HPDE6-E6E7 (cell line): ENCODE data around the gene AOC2.

Experiments used
- DNase-seq: peaks from one replicate; pipeline ENCODE4 v3.0.0; 2011; ENCODE audit warnings: missing footprints; ENCODE audit errors: extremely low spot score

The AOC2 gene, protein sequence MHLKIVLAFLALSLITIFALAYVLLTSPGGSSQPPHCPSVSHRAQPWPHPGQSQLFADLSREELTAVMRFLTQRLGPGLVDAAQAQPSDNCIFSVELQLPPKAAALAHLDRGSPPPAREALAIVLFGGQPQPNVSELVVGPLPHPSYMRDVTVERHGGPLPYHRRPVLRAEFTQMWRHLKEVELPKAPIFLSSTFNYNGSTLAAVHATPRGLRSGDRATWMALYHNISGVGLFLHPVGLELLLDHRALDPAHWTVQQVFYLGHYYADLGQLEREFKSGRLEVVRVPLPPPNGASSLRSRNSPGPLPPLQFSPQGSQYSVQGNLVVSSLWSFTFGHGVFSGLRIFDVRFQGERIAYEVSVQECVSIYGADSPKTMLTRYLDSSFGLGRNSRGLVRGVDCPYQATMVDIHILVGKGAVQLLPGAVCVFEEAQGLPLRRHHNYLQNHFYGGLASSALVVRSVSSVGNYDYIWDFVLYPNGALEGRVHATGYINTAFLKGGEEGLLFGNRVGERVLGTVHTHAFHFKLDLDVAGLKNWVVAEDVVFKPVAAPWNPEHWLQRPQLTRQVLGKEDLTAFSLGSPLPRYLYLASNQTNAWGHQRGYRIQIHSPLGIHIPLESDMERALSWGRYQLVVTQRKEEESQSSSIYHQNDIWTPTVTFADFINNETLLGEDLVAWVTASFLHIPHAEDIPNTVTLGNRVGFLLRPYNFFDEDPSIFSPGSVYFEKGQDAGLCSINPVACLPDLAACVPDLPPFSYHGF

GRCh38 chr17:42844271-42844670 lies at the start of gene AOC2:
TSS of gene AOC2 (plus strand) at chr17:42844580. CDS start at chr17:42844627, 47 bp downstream.
- no peak for DNase-seq

DNA sequence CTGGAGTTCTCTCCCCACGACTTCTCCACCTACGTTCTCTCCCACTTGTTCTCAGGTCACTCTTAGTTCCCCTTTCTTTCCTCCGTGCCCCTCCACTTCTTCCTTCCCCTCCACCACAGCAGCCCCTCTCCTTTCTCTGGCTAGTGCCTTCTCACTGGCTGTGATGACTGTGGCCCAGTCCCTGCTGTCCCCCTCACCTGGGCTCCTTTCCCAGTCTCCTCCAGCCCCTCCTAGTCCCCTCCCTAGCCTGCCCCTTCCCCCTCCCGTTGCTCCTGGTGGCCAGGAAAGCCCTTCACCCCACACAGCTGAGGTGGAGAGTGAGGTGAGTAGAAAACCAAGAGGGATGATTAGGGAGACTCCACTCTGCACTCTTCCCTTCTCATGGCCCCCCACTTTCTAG lies 49.3 kb upstream of the AOC2 start:
- no peak for DNase-seq

- no peak for DNase-seq
Observed at GRCh38 chr17:42795465-42795864, 48.9 kb upstream of the AOC2 start.

DNA sequence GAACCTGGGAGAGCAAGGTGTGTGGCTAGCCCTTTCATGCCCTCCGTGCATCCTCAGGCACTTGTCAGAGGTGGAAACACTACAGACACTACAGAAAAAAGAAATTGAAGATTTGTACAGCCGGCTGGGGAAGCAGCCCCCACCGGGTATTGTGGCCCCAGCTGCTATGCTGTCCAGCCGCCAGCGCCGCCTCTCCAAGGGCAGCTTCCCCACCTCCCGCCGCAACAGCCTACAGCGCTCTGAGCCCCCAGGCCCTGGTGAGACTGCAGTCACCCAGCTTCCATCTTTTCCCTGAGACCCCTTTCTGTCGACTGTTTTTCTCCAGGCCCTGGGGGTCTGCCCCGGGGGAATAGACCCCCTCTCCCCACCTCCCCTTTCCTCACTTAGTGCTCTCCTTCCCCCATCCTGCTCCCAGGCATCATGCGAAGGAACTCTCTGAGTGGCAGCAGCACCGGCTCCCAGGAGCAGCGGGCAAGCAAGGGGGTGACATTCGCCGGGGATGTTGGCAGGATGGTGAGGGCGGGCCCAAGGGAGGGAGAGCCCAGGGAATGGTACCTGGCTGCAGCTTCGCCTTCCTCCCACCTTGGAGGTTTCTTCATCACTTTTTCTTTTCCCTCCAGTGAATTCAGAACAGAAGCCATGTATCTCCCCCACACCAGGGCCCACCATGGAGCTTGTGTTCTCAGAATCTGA lies 48.2 kb upstream of the AOC2 start:
- no peak for DNase-seq

DNA sequence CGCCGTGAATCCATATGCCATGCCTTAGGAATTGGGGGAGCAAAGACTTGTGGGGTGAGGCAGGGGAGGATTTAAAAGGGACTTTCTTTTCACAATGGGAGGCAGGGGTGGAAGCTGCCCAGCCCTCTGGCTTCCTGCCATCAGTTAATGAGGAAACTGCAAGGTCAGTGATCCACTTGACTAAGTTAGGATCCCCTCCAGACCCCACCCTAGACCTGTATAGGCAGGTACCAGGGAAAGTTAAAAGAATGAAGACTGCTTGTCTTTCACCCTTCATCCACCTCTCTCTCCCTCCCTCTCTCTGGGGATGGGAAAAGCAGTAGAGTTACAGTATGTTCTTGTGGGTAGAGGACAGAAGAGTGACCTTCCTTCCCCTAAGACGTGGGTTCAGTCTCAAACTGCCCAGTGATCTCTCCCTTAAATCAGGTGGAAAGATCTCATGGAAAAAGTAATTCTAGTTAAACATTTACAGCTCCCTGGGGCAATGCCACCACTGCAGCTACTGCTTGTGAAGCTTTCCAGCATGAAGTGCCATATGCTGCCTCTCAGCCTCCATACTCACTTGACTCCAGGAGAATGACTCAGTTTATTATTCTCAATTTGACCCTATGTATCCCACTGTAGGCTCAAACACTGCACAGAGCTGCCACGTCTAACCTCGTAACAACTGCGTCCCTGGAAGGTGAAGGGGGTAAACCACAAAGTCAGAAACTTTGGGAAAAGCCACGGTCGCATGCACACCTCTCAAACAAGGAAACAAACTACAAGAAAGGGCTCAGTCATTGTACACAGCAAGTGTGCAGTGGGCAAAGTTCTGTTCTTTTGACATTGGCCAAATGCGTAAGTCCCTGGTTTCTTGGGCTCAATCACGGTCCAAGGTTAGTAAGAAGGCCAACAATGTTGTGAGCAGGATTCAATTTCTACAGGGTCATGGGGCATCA lies 47.0 kb upstream of the AOC2 start:
- DNase-seq, result no peak

DNA sequence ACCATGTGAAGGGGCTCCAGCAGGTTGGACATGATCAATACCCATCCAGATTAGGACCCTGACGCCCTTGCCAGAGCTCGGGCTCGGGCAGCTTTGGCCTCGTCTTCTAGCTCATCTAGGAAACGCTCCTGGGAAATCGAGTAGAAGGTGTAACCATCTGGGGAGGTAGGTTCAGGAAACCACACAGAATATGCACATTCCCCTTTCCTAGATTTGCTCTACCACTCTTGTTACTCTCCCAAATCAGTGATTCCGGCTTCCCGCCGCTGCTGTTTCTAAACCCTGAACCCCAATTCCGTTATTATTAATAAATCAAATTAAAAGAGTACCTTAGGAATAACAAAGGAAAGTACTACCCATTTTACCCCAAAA lies 46.4 kb upstream of the AOC2 start:
- DNase-seq, result no peak

DNA sequence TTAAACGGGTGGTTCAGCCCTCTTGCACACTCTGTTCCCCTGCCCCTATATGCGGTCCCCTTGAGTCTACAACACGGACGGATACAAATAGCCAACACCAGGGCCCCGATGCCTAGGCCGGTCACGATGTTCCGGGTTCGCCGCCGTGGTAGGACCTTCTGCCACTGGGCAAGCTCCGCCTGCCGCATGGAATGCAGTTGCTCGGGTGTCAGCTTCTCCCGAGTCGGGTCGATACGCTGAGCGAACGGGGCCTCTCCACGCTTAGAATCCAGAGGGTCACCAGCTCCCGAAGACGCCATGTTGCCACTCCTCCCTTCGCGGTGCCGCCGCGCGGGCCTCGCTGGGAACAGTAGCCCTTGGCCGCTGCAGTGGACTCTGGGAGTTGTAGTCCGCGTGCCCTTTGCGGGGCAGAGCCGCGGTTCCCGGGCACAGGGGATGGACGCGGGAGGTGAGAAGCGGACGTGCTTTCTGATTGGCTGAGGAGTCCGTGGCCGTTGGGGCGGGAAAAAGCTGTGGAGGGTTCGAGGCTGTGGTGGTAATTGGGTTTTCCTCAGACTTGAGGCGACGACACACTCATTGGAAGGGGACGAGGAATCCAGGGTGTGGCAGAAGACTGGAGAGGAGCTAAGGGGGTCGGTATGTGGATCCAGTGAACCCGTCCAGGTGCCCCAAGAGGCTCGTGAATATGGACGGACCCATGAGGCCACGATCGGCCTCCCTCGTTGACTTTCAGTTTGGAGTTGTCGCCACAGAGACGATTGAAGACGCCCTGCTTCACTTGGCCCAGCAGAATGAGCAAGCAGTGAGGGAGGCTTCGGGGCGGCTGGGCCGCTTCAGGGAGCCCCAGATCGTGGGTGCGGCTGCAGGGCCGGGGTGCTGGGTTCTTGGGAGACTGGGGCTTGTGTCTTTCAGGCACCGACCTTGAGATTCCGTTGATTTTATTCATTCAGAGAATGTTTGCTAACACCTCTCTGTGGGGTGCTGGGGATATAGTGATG lies 45.7 kb upstream of the AOC2 start, which contains the start of the genes CNTD1 and COA3:
TSS of gene CNTD1 (plus strand) at position 479 of the 998 bp plus-strand sequence. CDS start at position 686, 207 bp downstream.
TSS of gene COA3 (minus strand) at position 322 of the 998 bp plus-strand sequence. CDS start at position 299, 23 bp downstream.
- DNase-seq, result peak; percentile 91

DNA sequence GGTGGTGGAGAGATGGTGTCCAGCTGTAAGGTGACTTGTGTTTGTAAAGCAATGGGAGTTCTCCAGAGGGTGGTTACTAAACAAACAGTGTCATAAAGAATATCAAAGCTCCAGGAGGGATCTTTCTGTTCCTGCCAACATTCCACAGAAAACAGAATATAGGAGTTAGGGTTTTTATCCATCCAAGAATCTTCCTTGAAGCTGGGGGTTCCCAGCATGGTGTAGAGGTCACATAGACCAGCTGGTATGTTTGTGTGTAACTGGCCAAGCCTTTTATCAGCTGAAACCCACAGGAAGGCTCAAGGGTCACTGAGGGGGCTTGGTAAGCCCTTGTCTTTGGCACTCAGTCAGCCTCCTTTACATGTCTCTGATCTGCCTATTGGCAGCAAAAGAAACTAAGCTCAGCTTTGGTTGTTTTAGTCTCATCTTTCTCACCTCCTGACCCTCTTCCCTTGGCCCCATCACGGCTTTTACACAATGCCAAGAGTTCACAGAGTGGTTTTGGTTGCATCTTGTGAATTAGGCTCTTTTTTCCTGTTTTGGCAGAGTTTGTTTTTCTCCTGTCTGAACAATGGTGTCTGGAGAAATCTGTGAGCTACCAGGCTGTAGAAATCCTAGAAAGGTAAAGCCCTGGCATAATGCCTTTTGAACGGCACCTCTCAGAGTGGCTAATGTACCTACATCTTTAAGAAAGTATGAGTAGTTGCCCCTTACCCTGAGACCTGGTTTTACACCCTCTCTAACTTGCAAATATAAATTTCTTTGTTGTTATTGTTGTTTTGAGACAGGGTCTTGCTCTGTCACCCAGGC lies 41.1 kb upstream of the AOC2 start:
- DNase-seq, result no peak

DNA sequence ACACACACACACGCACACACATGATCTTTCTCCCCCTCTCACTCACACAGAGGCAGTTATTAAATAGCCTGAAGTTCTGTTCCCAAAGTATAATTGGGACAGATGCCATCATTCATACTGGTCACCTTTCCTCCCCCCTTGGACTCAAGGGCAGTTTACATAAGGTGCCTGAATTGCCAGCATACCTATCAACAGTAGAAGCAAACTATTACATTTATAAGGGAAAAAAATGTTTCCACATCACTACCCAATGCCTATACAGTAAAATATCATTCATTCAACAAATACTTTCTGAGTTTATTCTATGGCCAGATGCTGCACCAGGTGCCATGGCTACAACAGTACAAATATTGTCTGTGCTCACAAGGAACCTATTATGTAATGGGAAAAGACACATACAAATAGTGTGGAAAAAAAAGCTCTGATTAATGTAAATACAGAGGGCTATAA lies 39.4 kb upstream of the AOC2 start:
- DNase-seq, result no peak

- DNase-seq, result no peak
Observed at GRCh38 chr17:42806249-42806648, 38.1 kb upstream of the AOC2 start.

DNA sequence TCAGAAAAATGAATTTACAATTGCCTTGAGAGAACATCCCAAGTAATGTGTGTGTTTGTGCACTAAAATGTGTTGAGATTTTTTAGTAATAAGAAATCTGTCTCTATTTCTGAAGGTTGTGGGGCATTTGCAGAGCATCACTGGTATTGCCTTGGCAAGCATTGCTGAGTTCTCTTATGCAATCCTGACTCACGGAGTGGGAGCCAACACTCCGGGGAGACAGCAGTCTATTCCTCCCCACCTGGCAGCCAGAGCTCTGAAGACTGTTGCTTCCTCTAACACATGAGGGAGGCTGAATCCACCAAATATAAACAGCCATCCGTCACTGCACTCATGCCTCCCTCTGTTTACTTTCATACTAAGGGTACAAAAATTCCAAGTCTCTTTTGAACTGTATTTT lies 35.1 kb upstream of the AOC2 start:
- peak; percentile 58 for DNase-seq

GRCh38 chr17:42814633-42815399 lies 29.6 kb upstream of the AOC2 start:
- DNase-seq, result no peak

- no peak for DNase-seq
Observed at GRCh38 chr17:42817866-42818265, 26.5 kb upstream of the AOC2 start.

- no peak for DNase-seq
Observed at GRCh38 chr17:42818379-42818778, 26.0 kb upstream of the AOC2 start.

- DNase-seq, result no peak
Observed at GRCh38 chr17:42819939-42820535, 24.3 kb upstream of the AOC2 start.

- DNase-seq, result no peak
Observed at GRCh38 chr17:42821176-42821575, 23.2 kb upstream of the AOC2 start.

GRCh38 chr17:42827472-42827871 lies 16.9 kb upstream of the AOC2 start:
- no peak for DNase-seq

DNA sequence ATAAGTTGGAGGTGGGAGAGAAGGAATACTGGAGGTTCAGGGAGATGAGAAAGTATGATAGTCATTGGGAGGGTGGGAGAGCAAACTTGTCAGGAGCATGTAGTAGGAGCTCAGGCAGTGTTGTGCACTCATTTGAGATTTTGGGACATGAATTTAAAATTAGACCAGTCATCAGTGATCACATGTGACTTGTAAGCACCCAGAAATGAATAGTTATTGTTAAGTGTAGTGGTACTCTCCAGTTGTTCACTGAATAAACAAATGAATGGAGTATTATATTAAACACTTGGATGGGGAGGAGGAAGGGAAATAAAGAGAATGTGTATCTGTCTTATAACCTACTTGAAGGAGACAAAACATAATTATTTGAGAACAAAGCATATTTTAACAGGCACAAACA lies 13.4 kb upstream of the AOC2 start:
- DNase-seq, result no peak
